HCT116 (cell line): ENCODE measurements around the gene DENND4B. TPM values are rescaled to one million over a fixed set of nuclear protein-coding genes. Genes with fewer than 3 reads are reported as not detected.

Source experiments
- ATAC-seq: fragments of 200-7000 bp; cut with Tn5 transposase; 2 replicates; pipeline ENCODE4 v1.9.1; 2020; ENCODE audit warnings: mild to moderate bottlenecking, moderate library complexity
- BruUV-seq: library from RNA; stranded (reverse); fragments of 400-500 nt; replicated peaks from 2 replicates; lab custom pipeline; 2021; lab: Mats Ljungman, UMichigan
- CTCF ChIA-PET: fragments of 300-600 bp; sonication (Branson Sonifier 250); formaldehyde crosslinking; loops from one replicate; lab custom pipeline; 2021; ENCODE audit warnings: antibody characterized with exemption; lab: Charles Lee
- POLR2A ChIA-PET: fragments of 300-600, 350-600 bp; sonication (Branson Sonifier 250); formaldehyde crosslinking; loops from one replicate; lab custom pipeline; 2021; ENCODE audit warnings: antibody characterized with exemption; lab: Charles Lee
- RAD21 ChIA-PET, 2 experiments: fragments of 300-600 bp; sonication (Branson Sonifier 250); formaldehyde crosslinking; loops; one replicate each; lab custom pipeline; 2023; ENCODE audit warnings: low total read pairs in 2 of 2; ENCODE audit not compliant: uncharacterized antibody in 2 of 2, unreplicated experiment in 2 of 2, low non-redundant PET in 1 of 2; lab: Charles Lee
- DNase-seq: peaks from one replicate; pipeline ENCODE4 v3.0.0-alpha.2; 2010; ENCODE audit warnings: low read depth, low spot score
- H2AFZ ChIP-seq: fragments of 200-600 bp; shearing (Covaris generic), sonication (generic); 2 replicates; pipeline ENCODE4 v1.6.1; 2017; ENCODE audit warnings: low read depth, mixed run types, mixed read lengths, antibody characterized with exemption, low read length; ENCODE audit not compliant: poor library complexity, severe bottlenecking
- H3K27ac ChIP-seq: 2 replicates; pipeline ENCODE4 v1.5.1; 2012; ENCODE audit warnings: low read depth, low read length
- H3K27me3 ChIP-seq: fragments of 200-600 bp; sonication (generic); 2 replicates; pipeline ENCODE4 v1.6.1; 2016; ENCODE audit warnings: mixed run types, low read length, mixed read lengths; ENCODE audit not compliant: insufficient read depth
- H3K36me3 ChIP-seq, 2 experiments: fragments of 200-500 bp in 1 of 2; fragments of 200-600 bp in 1 of 2; sonication (Bioruptor generic) in 1 of 2; sonication (generic) in 1 of 2; 2 replicates each; pipeline versions ENCODE4 v1.5.1 to v1.6.1; 2014 to 2016; ENCODE audit warnings: low read length in 2 of 2, inconsistent platforms in 1 of 2, mixed read lengths in 1 of 2, mixed run types in 1 of 2; ENCODE audit not compliant: insufficient read depth in 2 of 2, control insufficient read depth in 1 of 2
- H3K4me1 ChIP-seq, 2 experiments: fragments of 200-600 bp in 1 of 2; sonication (generic) in 1 of 2; 2 replicates each; pipeline versions ENCODE4 v1.5.1 to v1.6.1; 2012 to 2017; ENCODE audit warnings: low read length in 2 of 2, inconsistent platforms in 1 of 2, mild to moderate bottlenecking in 1 of 2, mixed read lengths in 1 of 2, mixed run types in 1 of 2, moderate library complexity in 1 of 2; ENCODE audit not compliant: insufficient read depth in 2 of 2, control insufficient read depth in 1 of 2
- H3K4me2 ChIP-seq: fragments of 200-600 bp; sonication (generic); 2 replicates; pipeline ENCODE4 v1.6.1; 2017; ENCODE audit warnings: mixed run types, low read length, mixed read lengths
- H3K4me3 ChIP-seq, 2 experiments: fragments of 200-600 bp in 1 of 2; sonication (generic) in 1 of 2; replicated peaks in 1 of 2; 2 replicates each; pipeline ENCODE4 v1.5.1; 2011 to 2016; ENCODE audit warnings: low read length in 2 of 2, control low read depth in 1 of 2, low read depth in 1 of 2, mild to moderate bottlenecking in 1 of 2, mixed read lengths in 1 of 2, mixed run types in 1 of 2
- H3K79me2 ChIP-seq: fragments of 200-600 bp; sonication (generic); 2 replicates; pipeline ENCODE4 v1.6.1; 2017; ENCODE audit warnings: mild to moderate bottlenecking, mixed run types, low read length, moderate library complexity, mixed read lengths; ENCODE audit not compliant: insufficient read depth
- H3K9ac ChIP-seq: fragments of 200-600 bp; sonication (generic); 2 replicates; pipeline ENCODE4 v1.6.1; 2016; ENCODE audit warnings: low read length, mixed read lengths
- H3K9me2 ChIP-seq: fragments of 200-600 bp; sonication (generic), shearing (Covaris generic); 2 replicates; pipeline ENCODE4 v1.6.1; 2017; ENCODE audit warnings: mixed run types, mild to moderate bottlenecking, moderate library complexity; ENCODE audit not compliant: insufficient read depth
- H3K9me3 ChIP-seq, 2 experiments: fragments of 200-500 bp in 1 of 2; fragments of 200-600 bp in 1 of 2; sonication (Bioruptor generic) in 1 of 2; sonication (generic) in 1 of 2; 2 replicates each; pipeline ENCODE4 v1.6.1; 2014 to 2017; ENCODE audit warnings: low read length in 2 of 2, mixed read lengths in 2 of 2, inconsistent platforms in 1 of 2, low read depth in 1 of 2, mild to moderate bottlenecking in 1 of 2, mixed run types in 1 of 2, moderate library complexity in 1 of 2; ENCODE audit not compliant: control insufficient read depth in 1 of 2, insufficient read depth in 1 of 2
- H4K20me1 ChIP-seq: fragments of 200-600 bp; sonication (generic), shearing (Covaris generic); 2 replicates; pipeline ENCODE4 v1.6.1; 2017; ENCODE audit warnings: mixed run types, mild to moderate bottlenecking, moderate library complexity; ENCODE audit not compliant: insufficient read depth
- CEBPB ChIP-seq: IDR thresholded peaks from 2 replicates; pipeline ENCODE4 v1.6.1; 2012; ENCODE audit warnings: low read depth
- EGR1 ChIP-seq: IDR thresholded peaks from 2 replicates; pipeline ENCODE4 v1.6.1; 2012; ENCODE audit warnings: low read depth
- ELF1 ChIP-seq: IDR thresholded peaks from 2 replicates; pipeline ENCODE4 v1.6.1; 2012; ENCODE audit warnings: low read depth, borderline replicate concordance
- EZH2phosphoT487 ChIP-seq: fragments of 200-600 bp; IDR thresholded peaks from 2 replicates; pipeline ENCODE4 v1.6.1; 2018; ENCODE audit warnings: antibody characterized with exemption, borderline replicate concordance
- JUND ChIP-seq: IDR thresholded peaks from 2 replicates; pipeline ENCODE4 v1.6.1; 2012
- POLR2A ChIP-seq: IDR thresholded peaks from 2 replicates; pipeline ENCODE4 v1.7.0; 2011; ENCODE audit warnings: borderline replicate concordance; ENCODE audit not compliant: insufficient read depth, insufficient read length; ENCODE audit errors: extremely low read depth
- POLR2AphosphoS5 ChIP-seq: IDR thresholded peaks from 2 replicates; pipeline ENCODE4 v1.6.1; 2011; ENCODE audit warnings: mild to moderate bottlenecking, low read depth, low read length, moderate library complexity
- SP1 ChIP-seq: IDR thresholded peaks from 2 replicates; pipeline ENCODE4 v1.6.1; 2012; ENCODE audit warnings: low read depth
- intact Hi-C: fragments of 100-400 bp; cut with micrococcal nuclease; formaldehyde crosslinking; loops from 2 replicates; pipeline ENCODE4 v1.10.0; 2022
- total RNA-seq: library from RNA; stranded (reverse); gene quantifications from one replicate; pipeline ENCODE4 v1.2.1, GENCODE V29; 2021; ENCODE audit not compliant: unreplicated experiment
- TF ChIP-seq, protein P1 (sequence below): IDR thresholded peaks from 2 replicates; pipeline ENCODE4 v1.6.1; 2012
- TF ChIP-seq, protein P2 (sequence below): IDR thresholded peaks from 2 replicates; pipeline ENCODE4 v1.6.1; 2012; ENCODE audit warnings: low read depth

Gene DENND4B
- total RNA-seq, 1 experiment from 2014 or later, result 70.8 TPM

DNA sequence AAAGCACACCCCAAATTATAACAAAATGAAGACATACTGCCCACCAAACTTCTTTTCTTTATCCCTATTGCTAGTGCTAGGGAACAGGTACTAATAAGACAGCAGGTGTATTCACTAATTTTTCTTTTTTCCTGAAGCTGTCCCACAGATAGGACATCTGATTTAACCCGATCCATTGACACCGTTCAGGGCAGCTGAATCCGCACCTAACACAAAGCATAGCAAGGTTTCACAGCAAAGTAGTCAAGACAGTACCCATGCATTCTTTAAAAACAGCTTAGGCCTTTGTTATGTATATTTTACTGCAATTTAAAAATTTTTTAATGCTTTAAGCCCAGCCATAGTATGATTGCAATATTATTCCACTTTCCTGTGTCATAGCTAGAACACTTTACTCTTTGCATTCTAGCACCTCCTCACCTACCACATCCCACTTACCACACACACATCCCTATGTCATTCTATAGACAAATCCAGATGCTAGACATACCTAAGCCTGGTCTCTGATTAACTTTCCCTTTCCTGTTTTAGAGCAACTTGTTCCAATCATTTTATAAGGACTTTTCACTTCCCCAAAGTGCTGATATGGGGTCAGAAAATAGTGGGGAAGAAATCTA, 64.1 kb downstream of the DENND4B start:
- Histone ChIP-seq H3K9me3 (no peaks in the 10 kb centered on the region), H3K79me2 (peaks cover 69% of the 10 kb centered on the region), H3K4me1 (no peaks in the 10 kb centered on the region), H3K4me3 (no peak overlapping the region), H3K27me3 (no peaks in the 10 kb centered on the region), H3K4me2 (no peak overlapping the region), H2AFZ (no peak overlapping the region), H3K9ac (no peak overlapping the region), H4K20me1 (no peaks in the 10 kb centered on the region), H3K9me2 (no peaks in the 10 kb centered on the region), H3K27ac (no peak overlapping the region), H3K36me3 (no peaks in the 10 kb centered on the region)
- BruUV-seq, result no TSS peak
- RAD21 ChIA-PET, result no interaction called here
- CTCF ChIA-PET, result no interaction called here
- DNase-seq (no peak), ATAC-seq (no peak)
- POLR2A ChIA-PET, result no interaction called here
- no peak for TF ChIP-seq ELF1
- TF ChIP-seq EZH2phosphoT487, result no peak
- TF ChIP-seq POLR2A, result no peak
- TF ChIP-seq, protein P1, sequence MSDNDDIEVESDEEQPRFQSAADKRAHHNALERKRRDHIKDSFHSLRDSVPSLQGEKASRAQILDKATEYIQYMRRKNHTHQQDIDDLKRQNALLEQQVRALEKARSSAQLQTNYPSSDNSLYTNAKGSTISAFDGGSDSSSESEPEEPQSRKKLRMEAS, result no peak
- TF ChIP-seq, protein P2, sequence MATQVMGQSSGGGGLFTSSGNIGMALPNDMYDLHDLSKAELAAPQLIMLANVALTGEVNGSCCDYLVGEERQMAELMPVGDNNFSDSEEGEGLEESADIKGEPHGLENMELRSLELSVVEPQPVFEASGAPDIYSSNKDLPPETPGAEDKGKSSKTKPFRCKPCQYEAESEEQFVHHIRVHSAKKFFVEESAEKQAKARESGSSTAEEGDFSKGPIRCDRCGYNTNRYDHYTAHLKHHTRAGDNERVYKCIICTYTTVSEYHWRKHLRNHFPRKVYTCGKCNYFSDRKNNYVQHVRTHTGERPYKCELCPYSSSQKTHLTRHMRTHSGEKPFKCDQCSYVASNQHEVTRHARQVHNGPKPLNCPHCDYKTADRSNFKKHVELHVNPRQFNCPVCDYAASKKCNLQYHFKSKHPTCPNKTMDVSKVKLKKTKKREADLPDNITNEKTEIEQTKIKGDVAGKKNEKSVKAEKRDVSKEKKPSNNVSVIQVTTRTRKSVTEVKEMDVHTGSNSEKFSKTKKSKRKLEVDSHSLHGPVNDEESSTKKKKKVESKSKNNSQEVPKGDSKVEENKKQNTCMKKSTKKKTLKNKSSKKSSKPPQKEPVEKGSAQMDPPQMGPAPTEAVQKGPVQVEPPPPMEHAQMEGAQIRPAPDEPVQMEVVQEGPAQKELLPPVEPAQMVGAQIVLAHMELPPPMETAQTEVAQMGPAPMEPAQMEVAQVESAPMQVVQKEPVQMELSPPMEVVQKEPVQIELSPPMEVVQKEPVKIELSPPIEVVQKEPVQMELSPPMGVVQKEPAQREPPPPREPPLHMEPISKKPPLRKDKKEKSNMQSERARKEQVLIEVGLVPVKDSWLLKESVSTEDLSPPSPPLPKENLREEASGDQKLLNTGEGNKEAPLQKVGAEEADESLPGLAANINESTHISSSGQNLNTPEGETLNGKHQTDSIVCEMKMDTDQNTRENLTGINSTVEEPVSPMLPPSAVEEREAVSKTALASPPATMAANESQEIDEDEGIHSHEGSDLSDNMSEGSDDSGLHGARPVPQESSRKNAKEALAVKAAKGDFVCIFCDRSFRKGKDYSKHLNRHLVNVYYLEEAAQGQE, result no peak
- no peak for TF ChIP-seq JUND
- no peak for TF ChIP-seq EGR1
- no peak for TF ChIP-seq POLR2AphosphoS5
- no peak for TF ChIP-seq CEBPB
- TF ChIP-seq SP1, result no peak
- TF ChIP-seq, all 23 proteins: peak for 0
- intact Hi-C loops, result no loop called here
